Measurements from ENCODE around the gene SLC22A31.
"Not testable (repeated sequence)": the region's sequence is repeated elsewhere in the genome, so short reads cannot be mapped to it uniquely, and the experiment has no call there.

SLC22A31 gene

GRCh38 chr16:89187770-89188392 lies 12.5 kb downstream of the SLC22A31 start:
- H3K4me3 ChIP-seq (ENCODE audit: low read length): no peak overlapping the region
- no peak overlapping the region for H3K9ac ChIP-seq (ENCODE audit: low read length)
- no peak for TF ChIP-seq EZH2phosphoT487 (IDR thresholded peaks at IDR 0.05; ENCODE audit: low read depth)
- TF ChIP-seq, protein P1, sequence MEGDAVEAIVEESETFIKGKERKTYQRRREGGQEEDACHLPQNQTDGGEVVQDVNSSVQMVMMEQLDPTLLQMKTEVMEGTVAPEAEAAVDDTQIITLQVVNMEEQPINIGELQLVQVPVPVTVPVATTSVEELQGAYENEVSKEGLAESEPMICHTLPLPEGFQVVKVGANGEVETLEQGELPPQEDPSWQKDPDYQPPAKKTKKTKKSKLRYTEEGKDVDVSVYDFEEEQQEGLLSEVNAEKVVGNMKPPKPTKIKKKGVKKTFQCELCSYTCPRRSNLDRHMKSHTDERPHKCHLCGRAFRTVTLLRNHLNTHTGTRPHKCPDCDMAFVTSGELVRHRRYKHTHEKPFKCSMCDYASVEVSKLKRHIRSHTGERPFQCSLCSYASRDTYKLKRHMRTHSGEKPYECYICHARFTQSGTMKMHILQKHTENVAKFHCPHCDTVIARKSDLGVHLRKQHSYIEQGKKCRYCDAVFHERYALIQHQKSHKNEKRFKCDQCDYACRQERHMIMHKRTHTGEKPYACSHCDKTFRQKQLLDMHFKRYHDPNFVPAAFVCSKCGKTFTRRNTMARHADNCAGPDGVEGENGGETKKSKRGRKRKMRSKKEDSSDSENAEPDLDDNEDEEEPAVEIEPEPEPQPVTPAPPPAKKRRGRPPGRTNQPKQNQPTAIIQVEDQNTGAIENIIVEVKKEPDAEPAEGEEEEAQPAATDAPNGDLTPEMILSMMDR (IDR thresholded peaks at IDR 0.05; ENCODE audit: low read depth, low read length): no peak
- no peaks in the 10 kb centered on the region for H4K20me1 ChIP-seq (ENCODE audit: insufficient read depth, low read length)
- no peak overlapping the region for H3K27ac ChIP-seq (ENCODE audit: low read length)
- no peaks in the 10 kb centered on the region for H3K9me3 ChIP-seq (ENCODE audit: insufficient read depth, low read length)
- H3K79me2 ChIP-seq (ENCODE audit: low read length): no peaks in the 10 kb centered on the region
- H3K36me3 ChIP-seq (replicated peaks; ENCODE audit: low read depth, low read length): no peaks in the 10 kb centered on the region
- H3K4me1 ChIP-seq (ENCODE audit: low read length): no peaks in the 10 kb centered on the region
- H2AFZ ChIP-seq (ENCODE audit: low read depth, low read length): no peak overlapping the region
- H3K4me2 ChIP-seq (ENCODE audit: low read length): no peak overlapping the region
- no peaks in the 10 kb centered on the region for H3K27me3 ChIP-seq (ENCODE audit: low read depth, low read length)

- Histone ChIP-seq H3K4me3 (ENCODE audit: low read length) (no peak overlapping the region), H3K9ac (ENCODE audit: low read length) (no peak overlapping the region), H2AFZ (ENCODE audit: low read depth, low read length) (no peak overlapping the region), H3K9me3 (ENCODE audit: insufficient read depth, low read length) (no peaks in the 10 kb centered on the region), H3K27me3 (ENCODE audit: low read depth, low read length) (no peaks in the 10 kb centered on the region), H4K20me1 (ENCODE audit: insufficient read depth, low read length) (no peaks in the 10 kb centered on the region), H3K27ac (ENCODE audit: low read length) (no peak overlapping the region), H3K4me2 (ENCODE audit: low read length) (no peak overlapping the region), H3K36me3 (replicated peaks; ENCODE audit: low read depth, low read length) (no peaks in the 10 kb centered on the region), H3K79me2 (ENCODE audit: low read length) (no peaks in the 10 kb centered on the region), H3K4me1 (ENCODE audit: low read length) (no peaks in the 10 kb centered on the region)
- TF ChIP-seq, protein P1 (IDR thresholded peaks at IDR 0.05; ENCODE audit: low read depth, low read length): no peak
- no peak for TF ChIP-seq EZH2phosphoT487 (IDR thresholded peaks at IDR 0.05; ENCODE audit: low read depth)
Observed at GRCh38 chr16:89187032-89187769, 13.1 kb downstream of the SLC22A31 start.

GRCh38 chr16:89186593-89187031 lies 13.7 kb downstream of the SLC22A31 start:
- H3K79me2 ChIP-seq (ENCODE audit: low read length); H3K27ac ChIP-seq (ENCODE audit: low read length); H2AFZ ChIP-seq (ENCODE audit: low read depth, low read length); H3K9ac ChIP-seq (ENCODE audit: low read length); H4K20me1 ChIP-seq (ENCODE audit: insufficient read depth, low read length); H3K4me1 ChIP-seq (ENCODE audit: low read length); H3K9me3 ChIP-seq (ENCODE audit: insufficient read depth, low read length); H3K36me3 ChIP-seq (replicated peaks; ENCODE audit: low read depth, low read length); H3K4me3 ChIP-seq (ENCODE audit: low read length); H3K4me2 ChIP-seq (ENCODE audit: low read length); H3K27me3 ChIP-seq (ENCODE audit: low read depth, low read length): not testable (repeated sequence)

GRCh38 chr16:89185887-89186592 lies 14.3 kb downstream of the SLC22A31 start:
- H3K79me2 ChIP-seq (ENCODE audit: low read length); H3K9me3 ChIP-seq (ENCODE audit: insufficient read depth, low read length); H3K27ac ChIP-seq (ENCODE audit: low read length); H3K4me2 ChIP-seq (ENCODE audit: low read length); H3K9ac ChIP-seq (ENCODE audit: low read length); H3K36me3 ChIP-seq (replicated peaks; ENCODE audit: low read depth, low read length); H3K4me3 ChIP-seq (ENCODE audit: low read length); H4K20me1 ChIP-seq (ENCODE audit: insufficient read depth, low read length); H3K4me1 ChIP-seq (ENCODE audit: low read length); H2AFZ ChIP-seq (ENCODE audit: low read depth, low read length); H3K27me3 ChIP-seq (ENCODE audit: low read depth, low read length): not testable (repeated sequence)
